Measurements from ENCODE around the gene GLRX5.

GLRX5 gene

DNA sequence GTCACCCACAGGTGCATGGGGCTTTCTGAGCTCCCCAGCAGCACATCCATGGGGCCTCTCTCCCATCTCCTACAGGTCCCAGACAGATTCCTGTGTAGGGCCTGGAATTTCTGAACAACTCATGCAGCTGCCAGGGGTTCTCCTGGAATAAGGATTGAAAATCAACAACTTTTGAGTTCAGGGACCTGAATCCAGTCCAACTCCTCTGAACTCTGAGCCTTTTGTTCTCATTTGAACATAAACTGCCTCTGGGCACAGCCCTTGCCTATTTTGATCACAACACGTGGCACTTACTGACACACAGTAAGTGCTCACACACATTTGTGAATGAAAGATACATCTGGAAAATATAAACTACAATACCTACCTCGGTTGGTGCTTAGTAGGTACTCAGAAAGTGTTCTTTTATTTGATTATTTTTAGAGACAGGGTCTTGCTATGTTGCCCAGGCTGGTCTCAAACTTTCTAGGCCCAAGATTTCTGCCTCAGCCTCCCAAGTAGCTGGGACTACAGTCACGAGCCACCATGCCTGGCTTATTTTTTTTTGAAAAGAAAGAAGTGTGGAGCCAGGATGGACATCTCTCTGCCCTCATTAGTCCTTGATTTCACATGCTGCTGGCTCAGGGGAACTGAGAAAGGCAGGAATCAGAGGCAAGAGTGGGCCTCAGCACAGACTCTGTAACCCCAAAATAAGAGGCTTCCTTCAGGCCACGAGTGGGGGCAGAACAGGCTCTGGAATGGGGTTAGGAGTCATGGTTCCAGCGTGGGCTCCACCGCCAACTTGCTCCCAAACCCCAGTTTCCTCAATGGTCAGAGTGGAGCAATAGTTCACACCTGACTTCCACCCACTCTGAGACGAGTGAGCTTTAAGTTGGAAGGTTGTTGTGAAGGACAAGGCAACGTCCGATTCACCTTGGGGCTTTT, 45.4 kb upstream of the GLRX5 start:
- H3K27ac ChIP-seq, result peak overlapping the region; percentile 27; the same call in 1 of the 2 replicates
- DNase-seq (ENCODE audit: low spot score), result no peak
- ChIA-PET POLR2A (ENCODE audit: low non-redundant PET) (no interaction called here), CTCF (interaction anchor here (1.0 kb wide), 2 partner anchors 9 to 57 kb away, joined by 3 read pairs; no protein-coding TSS in a partner anchor)
- no peak for TF ChIP-seq CTCF (conservative IDR thresholded peaks at IDR 0.05; ENCODE audit: low read depth)

- ChIA-PET POLR2A (ENCODE audit: low non-redundant PET) (no interaction called here), CTCF (interaction anchor here (1.0 kb wide), 2 partner anchors 10 to 58 kb away, joined by 3 read pairs; no protein-coding TSS in a partner anchor)
- no peak for TF ChIP-seq CTCF (conservative IDR thresholded peaks at IDR 0.05; ENCODE audit: low read depth)
- no peak overlapping the region for H3K27ac ChIP-seq
- DNase-seq (ENCODE audit: low spot score), result no peak
Measured at GRCh38 chr14:95490138-95490509, 44.7 kb upstream of the GLRX5 start.

- ChIA-PET POLR2A (ENCODE audit: low non-redundant PET) (no interaction called here), CTCF (no interaction called here)
- H3K27ac ChIP-seq, result peak overlapping the region; percentile 58
- peak; percentile 31 for DNase-seq (ENCODE audit: low spot score)
- no peak for TF ChIP-seq CTCF (conservative IDR thresholded peaks at IDR 0.05; ENCODE audit: low read depth)
Measured at GRCh38 chr14:95490727-95491451, 44.0 kb upstream of the GLRX5 start.

DNA sequence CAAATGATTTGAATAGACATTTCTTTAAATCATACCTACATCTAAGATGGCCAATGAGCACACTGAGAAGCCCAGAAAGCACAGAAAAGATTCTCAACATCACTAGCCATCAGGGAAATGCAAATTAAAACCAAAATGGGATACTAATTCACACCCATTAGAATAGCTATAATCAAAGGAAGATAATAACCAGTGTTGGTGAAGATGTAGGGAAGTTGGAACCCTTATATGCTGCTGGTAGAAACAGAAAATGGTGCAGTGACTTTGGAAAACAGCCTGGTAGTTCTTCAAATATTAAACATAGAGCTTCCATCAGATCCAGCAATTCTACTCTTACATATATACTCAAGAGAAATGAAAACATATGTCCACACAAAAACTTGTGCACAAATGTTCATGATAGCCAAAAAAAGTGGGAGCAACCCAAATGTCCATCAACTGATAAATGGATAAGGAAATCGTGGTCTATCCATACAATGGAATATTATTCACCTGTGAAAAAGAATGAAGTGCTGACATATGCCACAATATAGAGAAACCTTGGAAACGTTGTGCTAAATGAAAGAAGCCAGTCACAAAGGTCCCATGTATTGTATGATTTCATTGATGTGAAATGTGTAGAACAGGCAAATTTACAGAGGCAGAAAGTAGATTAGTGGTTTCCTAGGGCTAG, 42.8 kb upstream of the GLRX5 start:
- POLR2A ChIA-PET (ENCODE audit: low non-redundant PET), result no interaction called here
- DNase-seq (ENCODE audit: low spot score), result no peak
- no peak overlapping the region for H3K27ac ChIP-seq
- CTCF ChIA-PET, result no interaction called here
- TF ChIP-seq CTCF (conservative IDR thresholded peaks at IDR 0.05; ENCODE audit: low read depth), result no peak

- no peak for DNase-seq (ENCODE audit: low spot score)
- TF ChIP-seq CTCF (conservative IDR thresholded peaks at IDR 0.05; ENCODE audit: low read depth), result no peak
- ChIA-PET CTCF (interaction anchor here (0.6 kb wide), 1 partner anchor 12 kb away, joined by 3 read pairs; no protein-coding TSS in a partner anchor), POLR2A (ENCODE audit: low non-redundant PET) (no interaction called here)
- no peak overlapping the region for H3K27ac ChIP-seq
Measured at GRCh38 chr14:95493503-95493902, 41.3 kb upstream of the GLRX5 start.

- POLR2A ChIA-PET (ENCODE audit: low non-redundant PET), result no interaction called here
- TF ChIP-seq CTCF (conservative IDR thresholded peaks at IDR 0.05; ENCODE audit: low read depth), result no peak
- no peak overlapping the region for H3K27ac ChIP-seq
- DNase-seq (ENCODE audit: low spot score), result no peak
- CTCF ChIA-PET, result no interaction called here
Measured at GRCh38 chr14:95493976-95494375, 40.9 kb upstream of the GLRX5 start.
